Vagina (tissue), 2 donors: ENCODE results near the gene TFCP2L1. TPM values are rescaled to one million over a fixed set of nuclear protein-coding genes. Genes with fewer than 3 reads are reported as not detected.

ENCODE experiments used
- DNase-seq, 2 donors: peaks; one replicate each; pipeline ENCODE4 v3.0.0-alpha.2; 2017; ENCODE audit errors: extremely low spot score in 2 of 2
- H3K27ac ChIP-seq: fragments of 200-600 bp; sonication (generic); one replicate; pipeline ENCODE4 v1.5.1; 2019
- H3K27me3 ChIP-seq: fragments of 200-600 bp; sonication (generic); one replicate; pipeline ENCODE4 v1.5.1; 2019
- H3K36me3 ChIP-seq, 2 donors: fragments of 200-600 bp; sonication (generic); one replicate each; pipeline ENCODE4 v1.5.1; 2017 to 2019
- H3K4me1 ChIP-seq: fragments of 200-600 bp; sonication (generic); one replicate; pipeline ENCODE4 v1.5.1; 2019
- H3K4me3 ChIP-seq, 2 donors: fragments of 200-600 bp; sonication (generic); 1 replicate in 1 of 2; 2 replicates in 1 of 2; pipeline ENCODE4 v1.5.1; 2016 to 2019
- H3K9me3 ChIP-seq: fragments of 200-600 bp; sonication (generic); one replicate; pipeline ENCODE4 v1.5.1; 2019
- POLR2A ChIP-seq, 2 donors: fragments of 450-650 bp; IDR thresholded peaks; one replicate each; pipeline ENCODE4 v1.6.1; 2017; ENCODE audit warnings: antibody characterized with exemption in 2 of 2, mild to moderate bottlenecking in 2 of 2, moderate library complexity in 2 of 2
- POLR2AphosphoS5 ChIP-seq, 2 donors: sonication (generic); formaldehyde crosslinking; IDR thresholded peaks; one replicate each; pipeline ENCODE4 v1.9.0; 2017; ENCODE audit warnings: antibody characterized with exemption in 2 of 2, mild to moderate bottlenecking in 2 of 2, low read depth in 1 of 2; ENCODE audit not compliant: insufficient read depth in 1 of 2
- intact Hi-C: fragments of 100-400 bp; cut with DNase I; formaldehyde crosslinking; loops from one replicate; pipeline ENCODE4 v1.15.1; 2023
- total RNA-seq: library from RNA; depleted of rRNA; stranded (reverse); fragments of >200 nt; gene quantifications from one replicate; pipeline ENCODE4 v1.2.3, GENCODE V29; 2016
- TF ChIP-seq, protein P1 (sequence below), 3 experiments: fragments of 450-650 bp in 2 of 3; fragments of 200-600 bp in 1 of 3; sonication (generic) in 1 of 3; IDR thresholded peaks; one replicate each; pipeline ENCODE4 v1.5.1; 2017 to 2019; ENCODE audit warnings: antibody characterized with exemption in 3 of 3, mild to moderate bottlenecking in 2 of 3, moderate library complexity in 2 of 3

The TFCP2L1 gene
- total RNA-seq, 1 donor from 2014 or later = 32.7 TPM

DNA sequence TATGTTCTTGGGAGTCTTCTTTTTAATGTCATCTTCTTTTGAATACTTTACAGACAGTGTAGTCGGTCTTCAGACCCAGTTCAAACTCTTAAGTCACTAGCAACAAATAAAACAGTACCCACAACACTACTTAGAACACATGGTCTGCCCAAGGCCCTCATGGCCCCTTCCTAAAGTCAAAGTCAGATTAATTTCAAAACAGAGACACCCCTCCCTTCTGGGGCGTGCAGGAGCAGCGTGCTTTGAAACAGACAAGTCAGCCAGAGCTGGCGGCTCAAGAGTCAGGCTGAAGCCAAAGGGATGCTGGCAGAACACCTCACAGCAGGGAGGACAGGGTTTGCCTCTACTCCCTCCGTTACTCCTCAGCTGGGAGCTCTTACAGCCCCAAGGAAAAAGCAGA lies 77.5 kb downstream of the TFCP2L1 start:
- TF ChIP-seq, protein P1, sequence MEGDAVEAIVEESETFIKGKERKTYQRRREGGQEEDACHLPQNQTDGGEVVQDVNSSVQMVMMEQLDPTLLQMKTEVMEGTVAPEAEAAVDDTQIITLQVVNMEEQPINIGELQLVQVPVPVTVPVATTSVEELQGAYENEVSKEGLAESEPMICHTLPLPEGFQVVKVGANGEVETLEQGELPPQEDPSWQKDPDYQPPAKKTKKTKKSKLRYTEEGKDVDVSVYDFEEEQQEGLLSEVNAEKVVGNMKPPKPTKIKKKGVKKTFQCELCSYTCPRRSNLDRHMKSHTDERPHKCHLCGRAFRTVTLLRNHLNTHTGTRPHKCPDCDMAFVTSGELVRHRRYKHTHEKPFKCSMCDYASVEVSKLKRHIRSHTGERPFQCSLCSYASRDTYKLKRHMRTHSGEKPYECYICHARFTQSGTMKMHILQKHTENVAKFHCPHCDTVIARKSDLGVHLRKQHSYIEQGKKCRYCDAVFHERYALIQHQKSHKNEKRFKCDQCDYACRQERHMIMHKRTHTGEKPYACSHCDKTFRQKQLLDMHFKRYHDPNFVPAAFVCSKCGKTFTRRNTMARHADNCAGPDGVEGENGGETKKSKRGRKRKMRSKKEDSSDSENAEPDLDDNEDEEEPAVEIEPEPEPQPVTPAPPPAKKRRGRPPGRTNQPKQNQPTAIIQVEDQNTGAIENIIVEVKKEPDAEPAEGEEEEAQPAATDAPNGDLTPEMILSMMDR (IDR thresholded peaks at IDR 0.05) = no peak
- no peak for TF ChIP-seq POLR2AphosphoS5 (IDR thresholded peaks at IDR 0.05; ENCODE audit: insufficient read depth in 1 of 2, low read depth in 1 of 2)

DNA sequence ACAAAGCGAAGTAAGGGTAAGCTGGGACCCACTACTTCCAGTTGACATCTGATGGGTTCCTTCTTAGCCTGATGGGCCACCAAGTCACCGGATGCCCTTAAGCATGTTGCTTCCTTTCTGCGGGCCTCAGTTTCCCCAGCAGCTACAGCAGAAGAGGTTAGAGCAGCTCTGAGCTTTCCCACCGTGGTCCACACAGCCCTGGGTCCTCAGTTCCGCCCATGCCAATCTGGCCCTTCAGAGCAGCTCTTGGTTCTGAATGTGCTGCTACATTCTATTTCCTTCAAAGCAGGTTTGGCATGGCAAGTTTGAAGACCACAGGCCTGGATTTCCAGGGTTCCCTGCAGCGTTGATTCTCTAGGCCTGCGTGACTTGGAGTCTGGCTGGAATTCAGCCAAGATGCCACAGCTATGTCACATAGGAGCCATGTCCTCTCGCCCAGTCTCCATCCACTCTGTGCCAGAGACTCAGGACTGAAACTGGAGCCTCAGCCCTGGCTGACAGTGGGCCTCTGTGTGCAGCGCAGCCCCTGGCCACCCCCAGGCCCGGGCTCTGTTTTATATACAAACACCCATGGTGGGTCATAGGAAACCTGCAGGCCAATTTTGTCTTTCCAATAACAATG lies 79.6 kb downstream of the TFCP2L1 start:
- no peaks in the 10 kb centered on the region for H3K9me3 ChIP-seq
- H3K4me3 ChIP-seq = no peak overlapping the region
- TF ChIP-seq, protein P1 (IDR thresholded peaks at IDR 0.05) = no peak
- TF ChIP-seq POLR2AphosphoS5 (IDR thresholded peaks at IDR 0.05; ENCODE audit: insufficient read depth in 1 of 2, low read depth in 1 of 2) (no peak), POLR2A (IDR thresholded peaks at IDR 0.05) (no peak)
- no peak overlapping the region for H3K27ac ChIP-seq
- no peaks in the 10 kb centered on the region for H3K36me3 ChIP-seq
- H3K27me3 ChIP-seq = no peaks in the 10 kb centered on the region
- DNase-seq = no peak
- H3K4me1 ChIP-seq = no peaks in the 10 kb centered on the region
- intact Hi-C loops = no loop called here

More for the DNA sequence above, 77.5 kb downstream of the TFCP2L1 start:
- intact Hi-C loops = no loop called here
- H3K4me3 ChIP-seq = no peak overlapping the region
- no peaks in the 10 kb centered on the region for H3K36me3 ChIP-seq
- H3K27me3 ChIP-seq = no peaks in the 10 kb centered on the region
- H3K9me3 ChIP-seq = no peaks in the 10 kb centered on the region
- H3K27ac ChIP-seq = no peak overlapping the region
- no peak for DNase-seq
- no peaks in the 10 kb centered on the region for H3K4me1 ChIP-seq

DNA sequence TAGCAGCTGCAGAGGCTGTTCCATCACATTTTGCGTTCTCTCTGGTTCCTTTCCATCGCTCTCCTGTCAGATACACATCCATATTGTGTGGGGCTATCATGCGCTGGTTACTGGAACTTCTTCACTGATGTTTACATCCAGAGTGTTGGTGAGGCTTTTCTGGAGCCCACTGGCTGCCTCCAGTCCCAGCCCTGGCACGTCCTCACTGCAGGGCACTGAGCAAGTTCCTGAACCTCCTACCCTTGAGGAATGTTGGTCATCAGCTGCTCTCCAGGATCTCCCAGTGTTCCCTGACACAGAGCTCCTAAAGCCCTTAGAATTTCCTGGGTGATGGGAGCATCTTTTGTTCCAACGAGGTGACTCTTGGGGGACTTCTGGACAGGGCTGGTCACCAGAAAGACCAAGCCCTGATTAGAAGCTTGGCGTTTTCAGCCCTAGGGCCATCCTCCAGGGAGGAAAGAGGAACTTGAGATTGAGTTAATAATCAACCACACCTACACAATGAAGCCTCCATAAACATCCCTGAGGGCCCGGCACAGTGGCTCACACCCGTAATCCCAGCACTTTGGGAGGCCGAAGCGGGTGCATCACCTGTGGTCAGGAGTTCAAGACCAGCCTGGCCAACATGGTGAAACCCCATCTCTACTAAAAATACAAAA lies 81.3 kb downstream of the TFCP2L1 start:
- intact Hi-C loops = no loop called here
- H3K4me1 ChIP-seq = peaks cover 3% of the 10 kb centered on the region
- no peak overlapping the region for H3K4me3 ChIP-seq
- H3K27me3 ChIP-seq = no peaks in the 10 kb centered on the region
- H3K36me3 ChIP-seq = no peaks in the 10 kb centered on the region
- DNase-seq = no peak
- no peak overlapping the region for H3K27ac ChIP-seq
- no peaks in the 10 kb centered on the region for H3K9me3 ChIP-seq
- TF ChIP-seq, protein P1 (IDR thresholded peaks at IDR 0.05) = no peak
- TF ChIP-seq POLR2AphosphoS5 (IDR thresholded peaks at IDR 0.05; ENCODE audit: insufficient read depth in 1 of 2, low read depth in 1 of 2) (no peak), POLR2A (IDR thresholded peaks at IDR 0.05) (no peak)

DNA sequence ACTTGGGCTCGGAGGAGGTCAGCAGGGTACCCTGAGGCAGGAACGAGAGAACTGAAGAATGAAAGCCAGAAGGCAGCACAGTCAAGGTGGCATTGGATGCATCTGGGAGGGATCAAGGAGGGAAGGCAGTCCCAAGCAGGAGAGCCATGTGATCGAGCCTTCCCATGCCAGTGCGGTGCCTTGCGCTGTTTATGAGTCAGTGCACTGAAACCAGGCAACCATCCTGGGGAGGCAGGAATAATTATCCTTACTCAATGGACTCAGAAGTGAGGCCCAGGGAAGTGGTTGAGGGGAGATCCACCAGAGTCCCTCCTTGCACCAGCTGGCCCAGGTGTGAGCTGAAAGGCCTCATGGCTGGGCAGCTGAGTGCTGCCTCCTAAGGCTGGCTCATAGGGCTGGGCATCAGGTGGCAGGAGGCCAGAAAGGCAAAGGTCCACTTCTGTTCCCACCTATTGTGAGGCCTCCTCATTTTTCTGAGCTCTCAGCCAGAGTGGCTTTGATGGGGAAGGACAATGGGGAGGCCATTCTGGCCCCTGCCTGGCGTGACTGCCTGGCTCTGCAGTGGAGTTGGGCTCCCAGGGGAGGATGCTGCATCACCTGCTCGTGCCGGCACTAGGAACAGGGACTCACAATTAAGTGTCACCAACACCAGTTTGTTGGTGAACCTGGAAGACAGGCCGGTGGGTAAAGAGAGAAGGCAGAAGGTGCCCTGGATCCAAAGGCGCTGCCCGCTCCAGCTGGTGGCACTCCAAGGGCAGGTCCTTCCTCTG lies 82.3 kb downstream of the TFCP2L1 start:
- Histone ChIP-seq H3K4me1 (peaks cover 13% of the 10 kb centered on the region), H3K27me3 (no peaks in the 10 kb centered on the region), H3K9me3 (no peaks in the 10 kb centered on the region), H3K27ac (no peak overlapping the region), H3K4me3 (no peak overlapping the region), H3K36me3 (no peaks in the 10 kb centered on the region)
- DNase-seq = no peak
- intact Hi-C loops = no loop called here
- TF ChIP-seq POLR2A (IDR thresholded peaks at IDR 0.05) = no peak

GRCh38 chr2:121201796-121202195 lies 83.2 kb downstream of the TFCP2L1 start:
- Histone ChIP-seq H3K27me3 (no peaks in the 10 kb centered on the region), H3K9me3 (no peaks in the 10 kb centered on the region), H3K36me3 (no peaks in the 10 kb centered on the region), H3K4me3 (no peak overlapping the region), H3K4me1 (peaks cover 20% of the 10 kb centered on the region), H3K27ac (no peak overlapping the region)
- no peak for DNase-seq
- no peak for TF ChIP-seq POLR2A (IDR thresholded peaks at IDR 0.05)
- TF ChIP-seq POLR2AphosphoS5 (IDR thresholded peaks at IDR 0.05; ENCODE audit: insufficient read depth in 1 of 2, low read depth in 1 of 2) = no peak
- TF ChIP-seq, protein P1 (IDR thresholded peaks at IDR 0.05) = no peak
- intact Hi-C loops = no loop called here
